ACC112 (cell line): Measurements from ENCODE around the gene PRKN.

Experiments
- H2AFZ ChIP-seq: fragments of 200-600 bp; sonication (generic); one replicate; pipeline ENCODE4 v1.6.0; 2017; ENCODE audit warnings: antibody characterized with exemption, low read length; ENCODE audit not compliant: unreplicated experiment
- H3K27ac ChIP-seq: fragments of 200-600 bp; sonication (generic); 2 replicates; pipeline ENCODE4 v1.5.1; 2014; ENCODE audit warnings: low read depth, mild to moderate bottlenecking, antibody characterized with exemption, low read length, moderate library complexity
- H3K27me3 ChIP-seq: fragments of 200-600 bp; sonication (generic); 2 replicates; pipeline ENCODE4 v1.6.1; 2014; ENCODE audit warnings: mild to moderate bottlenecking, antibody characterized with exemption, low read length, moderate library complexity, mixed read lengths; ENCODE audit not compliant: insufficient read depth
- H3K36me3 ChIP-seq: fragments of 200-600 bp; sonication (generic); 2 replicates; pipeline ENCODE4 v1.6.1; 2016; ENCODE audit warnings: mild to moderate bottlenecking, antibody characterized with exemption, low read length, moderate library complexity, mixed read lengths; ENCODE audit not compliant: insufficient read depth
- H3K4me1 ChIP-seq: fragments of 200-600 bp; sonication (generic); one replicate; pipeline ENCODE4 v1.6.1; 2016; ENCODE audit warnings: low read length, mixed read lengths; ENCODE audit not compliant: insufficient read depth, unreplicated experiment, control insufficient read depth
- H3K4me3 ChIP-seq: fragments of 200-600 bp; sonication (generic); 2 replicates; pipeline ENCODE4 v1.5.1; 2014; ENCODE audit warnings: mild to moderate bottlenecking, low read depth, low read length
- H3K79me2 ChIP-seq: fragments of 200-600 bp; sonication (generic); one replicate; pipeline ENCODE4 v1.6.0; 2016; ENCODE audit warnings: low read length; ENCODE audit not compliant: control insufficient read depth, unreplicated experiment, insufficient read depth

Gene PRKN

DNA sequence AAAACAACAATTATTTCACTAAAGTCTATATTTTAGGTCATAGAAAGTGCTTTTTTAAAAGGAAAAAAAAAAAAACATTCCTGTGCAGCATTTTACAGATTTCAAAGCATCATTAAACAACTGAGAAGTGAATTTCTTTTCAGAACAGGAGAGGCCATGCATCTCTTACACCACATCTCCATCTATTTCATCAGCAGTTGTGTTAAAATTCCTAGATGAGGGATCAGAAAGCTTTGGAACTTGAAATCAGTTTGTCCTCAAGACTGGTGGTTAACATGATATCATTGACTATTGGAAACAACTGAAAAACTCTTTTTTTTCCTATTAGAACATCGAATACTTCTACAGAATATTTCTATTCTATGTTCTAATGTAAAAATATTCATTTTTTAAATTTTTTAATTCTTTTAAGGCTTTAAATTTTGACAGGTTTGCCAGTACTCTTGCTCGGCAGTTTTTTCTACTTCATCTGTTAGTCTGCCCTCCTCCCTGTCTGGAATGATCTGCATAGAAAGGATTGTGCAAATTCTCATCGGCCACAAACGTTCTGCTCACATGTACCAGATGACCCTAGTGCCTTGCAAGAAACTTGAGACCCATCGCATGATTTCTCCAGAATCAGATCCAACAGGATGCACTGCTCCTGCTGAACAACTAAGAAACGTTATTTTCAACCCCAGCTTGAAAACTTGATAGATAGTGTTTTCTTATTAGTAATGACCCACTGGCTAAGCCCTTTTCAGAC is 1042.7 kb downstream of the PRKN start:
- Histone ChIP-seq H3K4me3 (no peak overlapping the region), H2AFZ (no peak overlapping the region), H3K79me2 (no peaks in the 10 kb centered on the region), H3K27me3 (no peaks in the 10 kb centered on the region), H3K36me3 (no peaks in the 10 kb centered on the region), H3K27ac (no peak overlapping the region), H3K4me1 (no peaks in the 10 kb centered on the region)

DNA sequence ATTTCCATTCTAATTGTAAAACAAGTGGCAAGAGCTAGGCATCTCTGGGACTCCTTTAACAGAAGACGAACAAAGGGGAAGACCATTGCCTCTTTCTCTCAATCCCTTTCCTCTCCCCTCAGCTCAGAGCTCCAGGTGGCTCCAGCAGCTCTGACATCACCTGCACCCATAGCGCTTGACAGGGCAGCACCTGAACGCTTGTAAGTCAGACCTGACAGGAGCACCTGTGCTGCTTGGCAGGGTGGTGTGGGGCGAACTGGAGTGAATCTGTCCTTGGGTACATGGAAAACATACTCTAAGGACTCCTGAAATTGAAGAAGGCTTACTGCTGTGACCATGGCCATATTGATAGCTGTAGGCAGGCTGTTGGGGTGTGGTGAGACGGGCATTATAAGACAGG is 1044.2 kb downstream of the PRKN start:
- no peaks in the 10 kb centered on the region for H3K27me3 ChIP-seq
- H2AFZ ChIP-seq = no peak overlapping the region
- no peak overlapping the region for H3K27ac ChIP-seq
- no peak overlapping the region for H3K4me3 ChIP-seq
- no peaks in the 10 kb centered on the region for H3K4me1 ChIP-seq
- no peaks in the 10 kb centered on the region for H3K79me2 ChIP-seq
- no peaks in the 10 kb centered on the region for H3K36me3 ChIP-seq

GRCh38 chr6:161682982-161683381 is 1044.6 kb downstream of the PRKN start:
- Histone ChIP-seq H3K4me1 (no peaks in the 10 kb centered on the region), H3K36me3 (no peaks in the 10 kb centered on the region), H3K27ac (no peak overlapping the region), H3K4me3 (no peak overlapping the region), H2AFZ (no peak overlapping the region), H3K79me2 (no peaks in the 10 kb centered on the region), H3K27me3 (no peaks in the 10 kb centered on the region)

- no peak overlapping the region for H2AFZ ChIP-seq
- H3K36me3 ChIP-seq = no peaks in the 10 kb centered on the region
- H3K79me2 ChIP-seq = no peaks in the 10 kb centered on the region
- H3K27me3 ChIP-seq = no peaks in the 10 kb centered on the region
- no peak overlapping the region for H3K27ac ChIP-seq
- no peak overlapping the region for H3K4me3 ChIP-seq
- H3K4me1 ChIP-seq = no peaks in the 10 kb centered on the region
Observed at GRCh38 chr6:161679980-161680538, 1047.5 kb downstream of the PRKN start.

DNA sequence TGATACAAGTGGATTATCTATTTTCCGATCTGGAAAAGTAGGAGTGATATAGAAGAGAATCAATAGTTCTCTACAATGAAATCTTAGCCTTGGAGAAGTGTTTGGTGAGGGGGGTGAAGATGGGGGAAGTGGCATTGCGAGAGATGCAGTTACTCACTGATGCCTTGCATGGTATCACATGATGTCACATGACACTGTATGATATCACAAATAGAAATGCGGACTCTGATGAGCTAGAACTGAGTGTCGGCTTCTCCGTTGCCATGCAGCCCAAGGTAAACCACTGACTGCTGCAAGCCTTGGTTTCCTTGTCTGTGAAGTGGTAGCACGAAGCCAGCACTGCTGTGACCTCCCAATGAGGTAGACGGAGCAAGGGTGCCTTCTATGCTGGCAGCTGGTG is 1050.4 kb downstream of the PRKN start:
- Histone ChIP-seq H3K36me3 (no peaks in the 10 kb centered on the region), H3K27me3 (no peaks in the 10 kb centered on the region), H2AFZ (no peak overlapping the region), H3K79me2 (no peaks in the 10 kb centered on the region), H3K27ac (no peak overlapping the region), H3K4me3 (no peak overlapping the region), H3K4me1 (no peaks in the 10 kb centered on the region)

GRCh38 chr6:161676586-161676985 is 1051.0 kb downstream of the PRKN start:
- no peaks in the 10 kb centered on the region for H3K4me1 ChIP-seq
- H2AFZ ChIP-seq = no peak overlapping the region
- no peak overlapping the region for H3K27ac ChIP-seq

GRCh38 chr6:161674930-161675682 is 1052.5 kb downstream of the PRKN start:
- Histone ChIP-seq H3K36me3 (no peaks in the 10 kb centered on the region), H3K4me1 (no peaks in the 10 kb centered on the region), H3K27ac (no peak overlapping the region), H3K27me3 (no peaks in the 10 kb centered on the region), H2AFZ (no peak overlapping the region), H3K79me2 (no peaks in the 10 kb centered on the region), H3K4me3 (no peak overlapping the region)

More at GRCh38 chr6:161676586-161676985, 1051.0 kb downstream of the PRKN start:
- Histone ChIP-seq H3K36me3 (no peaks in the 10 kb centered on the region), H3K79me2 (no peaks in the 10 kb centered on the region), H3K27me3 (no peaks in the 10 kb centered on the region), H3K4me3 (no peak overlapping the region)

- H2AFZ ChIP-seq = no peak overlapping the region
- H3K36me3 ChIP-seq = no peaks in the 10 kb centered on the region
- no peak overlapping the region for H3K4me3 ChIP-seq
- H3K79me2 ChIP-seq = no peaks in the 10 kb centered on the region
- no peaks in the 10 kb centered on the region for H3K27me3 ChIP-seq
- no peak overlapping the region for H3K27ac ChIP-seq
- no peaks in the 10 kb centered on the region for H3K4me1 ChIP-seq
Observed at GRCh38 chr6:161673026-161673425, 1054.5 kb downstream of the PRKN start.

DNA sequence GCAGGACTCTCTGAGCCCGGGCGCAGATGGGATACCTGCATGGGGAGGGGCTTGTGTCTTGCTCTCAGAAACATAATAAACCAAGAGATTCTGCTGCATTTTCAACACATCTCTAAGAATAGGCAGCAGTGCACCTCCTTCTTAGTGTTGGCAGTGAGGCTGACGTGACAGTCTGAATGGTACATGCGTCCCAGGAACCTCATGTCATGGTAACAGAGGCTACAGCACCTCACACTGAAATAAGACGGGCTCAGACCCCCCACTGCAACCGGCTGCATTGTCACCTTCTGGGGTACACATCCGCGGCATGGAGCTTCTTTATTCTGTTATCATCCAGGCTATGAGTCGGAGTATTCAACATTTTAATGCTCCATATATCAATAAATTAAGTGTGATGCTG is 1056.4 kb downstream of the PRKN start:
- Histone ChIP-seq H3K27me3 (no peaks in the 10 kb centered on the region), H2AFZ (no peak overlapping the region)

DNA sequence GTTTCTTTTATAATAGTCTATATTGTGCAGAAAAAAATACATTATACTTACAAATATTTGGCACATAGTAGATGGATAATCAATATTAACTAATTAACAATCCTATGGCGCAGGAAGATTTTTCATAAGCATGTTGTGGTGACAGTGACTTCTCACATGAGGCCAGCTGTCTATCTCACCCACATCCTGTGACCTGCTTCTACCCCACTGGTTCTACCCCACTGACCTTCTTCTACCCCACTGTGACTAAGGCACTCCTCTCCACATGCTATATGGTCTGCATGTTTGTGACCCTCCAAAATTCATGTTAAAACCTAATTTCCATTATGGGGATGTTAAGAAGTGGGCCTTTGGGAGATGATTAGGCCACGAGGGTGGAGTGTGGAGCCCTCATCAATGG is 1058.9 kb downstream of the PRKN start:
- no peaks in the 10 kb centered on the region for H3K36me3 ChIP-seq
- no peaks in the 10 kb centered on the region for H3K27me3 ChIP-seq
- H3K27ac ChIP-seq = no peak overlapping the region
- no peak overlapping the region for H3K4me3 ChIP-seq
- no peak overlapping the region for H2AFZ ChIP-seq
- no peaks in the 10 kb centered on the region for H3K79me2 ChIP-seq
- H3K4me1 ChIP-seq = no peaks in the 10 kb centered on the region

More for the DNA sequence above, 1056.4 kb downstream of the PRKN start:
- Histone ChIP-seq H3K4me1 (no peaks in the 10 kb centered on the region), H3K4me3 (no peak overlapping the region), H3K36me3 (no peaks in the 10 kb centered on the region), H3K79me2 (no peaks in the 10 kb centered on the region), H3K27ac (no peak overlapping the region)

GRCh38 chr6:161667957-161668356 is 1059.6 kb downstream of the PRKN start:
- Histone ChIP-seq H3K4me1 (no peaks in the 10 kb centered on the region), H3K36me3 (no peaks in the 10 kb centered on the region), H2AFZ (no peak overlapping the region), H3K79me2 (no peaks in the 10 kb centered on the region), H3K27me3 (no peaks in the 10 kb centered on the region), H3K4me3 (no peak overlapping the region), H3K27ac (no peak overlapping the region)
